OCI-LY7 (cell line): Measurements from ENCODE around the gene RBP4. TPM values are rescaled to one million over a fixed set of nuclear protein-coding genes. Genes with fewer than 3 reads are reported as not detected.

Experiments used
- BruUV-seq: library from RNA; stranded (reverse); fragments of 400-500 nt; replicated peaks from 2 replicates; lab custom pipeline; 2021; lab: Mats Ljungman, UMichigan
- CTCF ChIA-PET: fragments of 300-600 bp; sonication (Branson Sonifier 250); formaldehyde crosslinking; loops from one replicate; lab custom pipeline; 2022; ENCODE audit warnings: antibody characterized with exemption; ENCODE audit not compliant: unreplicated experiment; lab: Charles Lee
- POLR2A ChIA-PET: fragments of 300-600 bp; sonication (Branson Sonifier 250); formaldehyde crosslinking; loops from one replicate; lab custom pipeline; 2022; ENCODE audit warnings: antibody characterized with exemption; lab: Charles Lee
- DNase-seq: peaks from one replicate; pipeline ENCODE4 v3.0.0-alpha.2; 2015; ENCODE audit warnings: low spot score
- H2AFZ ChIP-seq: fragments of 200-600 bp; sonication (generic), shearing (Covaris generic); 2 replicates; pipeline ENCODE4 v1.6.1; 2014; ENCODE audit warnings: mild to moderate bottlenecking, antibody characterized with exemption, low read length, moderate library complexity
- H3K27ac ChIP-seq: fragments of 200-600 bp; sonication (generic); 2 replicates; pipeline ENCODE4 v1.5.1; 2014; ENCODE audit warnings: mixed run types, low read depth, mild to moderate bottlenecking, moderate library complexity, low read length, inconsistent platforms; ENCODE audit not compliant: poor library complexity, severe bottlenecking
- H3K36me3 ChIP-seq: fragments of 200-600 bp; sonication (generic); 2 replicates; pipeline ENCODE4 v1.6.1; 2014; ENCODE audit warnings: mild to moderate bottlenecking, antibody characterized with exemption, low read length, moderate library complexity, mixed read lengths; ENCODE audit not compliant: insufficient read depth
- H3K4me1 ChIP-seq: fragments of 200-600 bp; sonication (generic); 2 replicates; pipeline ENCODE4 v1.5.1; 2014; ENCODE audit warnings: mild to moderate bottlenecking, low read length; ENCODE audit not compliant: insufficient read depth, poor library complexity, severe bottlenecking
- H3K4me2 ChIP-seq: fragments of 200-600 bp; sonication (generic); 2 replicates; pipeline ENCODE4 v1.6.1; 2014; ENCODE audit warnings: mild to moderate bottlenecking, low read length
- H3K4me3 ChIP-seq: fragments of 200-600 bp; sonication (generic); 2 replicates; pipeline ENCODE4 v1.5.1; 2014; ENCODE audit warnings: mild to moderate bottlenecking, low read depth, low read length; ENCODE audit not compliant: poor library complexity, severe bottlenecking
- H3K79me2 ChIP-seq: fragments of 200-600 bp; sonication (generic); 2 replicates; pipeline ENCODE4 v1.6.1; 2016; ENCODE audit warnings: low read depth, mild to moderate bottlenecking, low read length, moderate library complexity, mixed read lengths; ENCODE audit not compliant: insufficient read depth
- H3K9me2 ChIP-seq: fragments of 200-600 bp; sonication (generic); 2 replicates; pipeline ENCODE4 v1.6.1; 2016; ENCODE audit warnings: mild to moderate bottlenecking, low read length, mixed read lengths; ENCODE audit not compliant: insufficient read depth
- H3K9me3 ChIP-seq: fragments of 200-600 bp; sonication (generic); 2 replicates; pipeline ENCODE4 v1.6.1; 2014; ENCODE audit warnings: mild to moderate bottlenecking, mixed run types, low read length, mixed read lengths
- H4K20me1 ChIP-seq: fragments of 200-600 bp; sonication (generic); 2 replicates; pipeline ENCODE4 v1.6.1; 2014; ENCODE audit warnings: mild to moderate bottlenecking, antibody characterized with exemption, low read length, moderate library complexity, mixed read lengths; ENCODE audit not compliant: insufficient read depth
- CTCF ChIP-seq: fragments of 200-600 bp; sonication (generic); conservative IDR thresholded peaks from 2 replicates; pipeline ENCODE4 v1.5.1; 2014; ENCODE audit warnings: mild to moderate bottlenecking, antibody characterized with exemption, low read length, moderate library complexity, mixed read lengths
- EZH2phosphoT487 ChIP-seq: fragments of 200-600 bp; sonication (generic); IDR thresholded peaks from 2 replicates; pipeline ENCODE4 v1.6.1; 2018; ENCODE audit warnings: low read depth, borderline replicate concordance, mild to moderate bottlenecking, mixed run types, antibody characterized with exemption, low read length, moderate library complexity, mixed read lengths
- intact Hi-C: fragments of 100-400 bp; cut with micrococcal nuclease; formaldehyde crosslinking; loops from one replicate; pipeline ENCODE4 v1.10.0; 2022; ENCODE audit not compliant: unreplicated experiment
- total RNA-seq, 2 experiments: library from RNA; depleted of rRNA in 1 of 2; stranded (reverse); fragments of >200 nt in 1 of 2; shearing (Covaris generic) in 1 of 2; gene quantifications; 2 replicates each; pipeline ENCODE4 v1.2.3, GENCODE V29; 2014 to 2022

The RBP4 gene
- total RNA-seq, 2 experiments from 2014 or later = not detected

GRCh38 chr10:93579985-93580711 is 20.9 kb downstream of the RBP4 start:
- no peak overlapping the region for H3K27ac ChIP-seq
- H3K9me2 ChIP-seq = no peaks in the 10 kb centered on the region
- no peak for DNase-seq
- no peaks in the 10 kb centered on the region for H3K9me3 ChIP-seq
- H3K4me1 ChIP-seq = no peaks in the 10 kb centered on the region
- CTCF ChIA-PET = no interaction called here
- no peak overlapping the region for H2AFZ ChIP-seq
- H3K79me2 ChIP-seq = no peaks in the 10 kb centered on the region
- TF ChIP-seq CTCF (no peak), EZH2phosphoT487 (no peak)
- intact Hi-C loops = no loop called here
- no peak overlapping the region for H3K4me2 ChIP-seq
- no peaks in the 10 kb centered on the region for H3K36me3 ChIP-seq
- BruUV-seq = no TSS peak
- POLR2A ChIA-PET = no interaction called here
- no peak overlapping the region for H3K4me3 ChIP-seq
- no peaks in the 10 kb centered on the region for H4K20me1 ChIP-seq

- TF ChIP-seq EZH2phosphoT487 (no peak), CTCF (no peak)
- ChIA-PET CTCF (no interaction called here), POLR2A (no interaction called here)
- no peak for DNase-seq
- H3K4me2 ChIP-seq = no peak overlapping the region
- no peaks in the 10 kb centered on the region for H3K79me2 ChIP-seq
- H3K9me2 ChIP-seq = no peaks in the 10 kb centered on the region
- intact Hi-C loops = no loop called here
- no peak overlapping the region for H3K4me3 ChIP-seq
- no peak overlapping the region for H2AFZ ChIP-seq
- H3K9me3 ChIP-seq = no peaks in the 10 kb centered on the region
- no peak overlapping the region for H3K27ac ChIP-seq
- BruUV-seq = no TSS peak
- no peaks in the 10 kb centered on the region for H3K4me1 ChIP-seq
- no peaks in the 10 kb centered on the region for H3K36me3 ChIP-seq
- H4K20me1 ChIP-seq = no peaks in the 10 kb centered on the region
These were observed 21.9 kb downstream of the RBP4 start for GRCh38 chr10:93579089-93579488.

- no peaks in the 10 kb centered on the region for H3K9me3 ChIP-seq
- ChIA-PET CTCF (no interaction called here), POLR2A (interaction anchor here (1.6 kb wide), 1 partner anchor 14 kb away, joined by 5 read pairs; no protein-coding TSS in a partner anchor)
- no TSS peak for BruUV-seq
- intact Hi-C loops = no loop called here
- no peaks in the 10 kb centered on the region for H3K36me3 ChIP-seq
- H3K27ac ChIP-seq = no peak overlapping the region
- H4K20me1 ChIP-seq = no peaks in the 10 kb centered on the region
- peaks cover 9% of the 10 kb centered on the region for H3K4me1 ChIP-seq
- no peak for DNase-seq
- TF ChIP-seq EZH2phosphoT487 (no peak), CTCF (no peak)
- no peaks in the 10 kb centered on the region for H3K9me2 ChIP-seq
- no peak overlapping the region for H3K4me3 ChIP-seq
- no peak overlapping the region for H3K4me2 ChIP-seq
- no peak overlapping the region for H2AFZ ChIP-seq
- no peaks in the 10 kb centered on the region for H3K79me2 ChIP-seq
These were observed 23.5 kb downstream of the RBP4 start for GRCh38 chr10:93577565-93577964.
